ENCODE measurements around the gene RBMS2. TPM values are rescaled to one million over a fixed set of nuclear protein-coding genes. Genes with fewer than 3 reads are reported as not detected.
A peak's percentile ranks its signal among the peaks of the same experiment; 100 is the strongest.

The RBMS2 gene
- total and polyA plus RNA-seq, 9 of the 15 experiments (the other 6 are each of a cell fraction or from before 2014, with no cell fraction given): 0.08 to 10.5 (median 0.31) TPM

- peak in 2 of 3 experiments; percentile 49 to 81 for TF ChIP-seq YY1 (IDR thresholded peaks at IDR 0.05; ENCODE audit: borderline replicate concordance in 1 of 3, control insufficient read depth in 1 of 3, extremely low read depth in 1 of 3, insufficient read depth in 3 of 3, insufficient read length in 1 of 3, insufficient replicate concordance in 2 of 3, low read depth in 1 of 3, low read length in 2 of 3)
- TF ChIP-seq ELF1 (tag; IDR thresholded peaks at IDR 0.05): peak; percentile 58; the same call in 1 of the 2 replicates
- TF ChIP-seq SMARCA5 (IDR thresholded peaks at IDR 0.05): no peak
- no peak for TF ChIP-seq RUNX1 (IDR thresholded peaks at IDR 0.05; ENCODE audit: low read depth)
- TF ChIP-seq C11orf30 (IDR thresholded peaks at IDR 0.05; ENCODE audit: low read depth): no peak
- TF ChIP-seq RBM39 (optimal IDR thresholded peaks at IDR 0.05; ENCODE audit: low read depth, low read length): no peak
- peak; percentile 42; the same call in 1 of the 2 replicates for TF ChIP-seq ETV5 (CRISPR knock-in tag; IDR thresholded peaks at IDR 0.05; ENCODE audit: low read depth)
- TF ChIP-seq HMBOX1 (IDR thresholded peaks at IDR 0.05): peak; percentile 68
- no peak for TF ChIP-seq POLR2B (IDR thresholded peaks at IDR 0.05; ENCODE audit: low read depth, partially characterized antibody)
- TF ChIP-seq CCNT2 (IDR thresholded peaks at IDR 0.05; ENCODE audit: borderline replicate concordance, extremely low read depth, insufficient read length, low read depth, low read length): no peak
- no peak for TF ChIP-seq ZNF644 (tag; IDR thresholded peaks at IDR 0.05; ENCODE audit: low read depth)
- TF ChIP-seq, protein P1, sequence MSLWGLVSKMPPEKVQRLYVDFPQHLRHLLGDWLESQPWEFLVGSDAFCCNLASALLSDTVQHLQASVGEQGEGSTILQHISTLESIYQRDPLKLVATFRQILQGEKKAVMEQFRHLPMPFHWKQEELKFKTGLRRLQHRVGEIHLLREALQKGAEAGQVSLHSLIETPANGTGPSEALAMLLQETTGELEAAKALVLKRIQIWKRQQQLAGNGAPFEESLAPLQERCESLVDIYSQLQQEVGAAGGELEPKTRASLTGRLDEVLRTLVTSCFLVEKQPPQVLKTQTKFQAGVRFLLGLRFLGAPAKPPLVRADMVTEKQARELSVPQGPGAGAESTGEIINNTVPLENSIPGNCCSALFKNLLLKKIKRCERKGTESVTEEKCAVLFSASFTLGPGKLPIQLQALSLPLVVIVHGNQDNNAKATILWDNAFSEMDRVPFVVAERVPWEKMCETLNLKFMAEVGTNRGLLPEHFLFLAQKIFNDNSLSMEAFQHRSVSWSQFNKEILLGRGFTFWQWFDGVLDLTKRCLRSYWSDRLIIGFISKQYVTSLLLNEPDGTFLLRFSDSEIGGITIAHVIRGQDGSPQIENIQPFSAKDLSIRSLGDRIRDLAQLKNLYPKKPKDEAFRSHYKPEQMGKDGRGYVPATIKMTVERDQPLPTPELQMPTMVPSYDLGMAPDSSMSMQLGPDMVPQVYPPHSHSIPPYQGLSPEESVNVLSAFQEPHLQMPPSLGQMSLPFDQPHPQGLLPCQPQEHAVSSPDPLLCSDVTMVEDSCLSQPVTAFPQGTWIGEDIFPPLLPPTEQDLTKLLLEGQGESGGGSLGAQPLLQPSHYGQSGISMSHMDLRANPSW (CRISPR knock-in tag; IDR thresholded peaks at IDR 0.05): no peak
- TF ChIP-seq HIVEP1 (CRISPR knock-in tag; IDR thresholded peaks at IDR 0.05): no peak
- TF ChIP-seq, protein P2, sequence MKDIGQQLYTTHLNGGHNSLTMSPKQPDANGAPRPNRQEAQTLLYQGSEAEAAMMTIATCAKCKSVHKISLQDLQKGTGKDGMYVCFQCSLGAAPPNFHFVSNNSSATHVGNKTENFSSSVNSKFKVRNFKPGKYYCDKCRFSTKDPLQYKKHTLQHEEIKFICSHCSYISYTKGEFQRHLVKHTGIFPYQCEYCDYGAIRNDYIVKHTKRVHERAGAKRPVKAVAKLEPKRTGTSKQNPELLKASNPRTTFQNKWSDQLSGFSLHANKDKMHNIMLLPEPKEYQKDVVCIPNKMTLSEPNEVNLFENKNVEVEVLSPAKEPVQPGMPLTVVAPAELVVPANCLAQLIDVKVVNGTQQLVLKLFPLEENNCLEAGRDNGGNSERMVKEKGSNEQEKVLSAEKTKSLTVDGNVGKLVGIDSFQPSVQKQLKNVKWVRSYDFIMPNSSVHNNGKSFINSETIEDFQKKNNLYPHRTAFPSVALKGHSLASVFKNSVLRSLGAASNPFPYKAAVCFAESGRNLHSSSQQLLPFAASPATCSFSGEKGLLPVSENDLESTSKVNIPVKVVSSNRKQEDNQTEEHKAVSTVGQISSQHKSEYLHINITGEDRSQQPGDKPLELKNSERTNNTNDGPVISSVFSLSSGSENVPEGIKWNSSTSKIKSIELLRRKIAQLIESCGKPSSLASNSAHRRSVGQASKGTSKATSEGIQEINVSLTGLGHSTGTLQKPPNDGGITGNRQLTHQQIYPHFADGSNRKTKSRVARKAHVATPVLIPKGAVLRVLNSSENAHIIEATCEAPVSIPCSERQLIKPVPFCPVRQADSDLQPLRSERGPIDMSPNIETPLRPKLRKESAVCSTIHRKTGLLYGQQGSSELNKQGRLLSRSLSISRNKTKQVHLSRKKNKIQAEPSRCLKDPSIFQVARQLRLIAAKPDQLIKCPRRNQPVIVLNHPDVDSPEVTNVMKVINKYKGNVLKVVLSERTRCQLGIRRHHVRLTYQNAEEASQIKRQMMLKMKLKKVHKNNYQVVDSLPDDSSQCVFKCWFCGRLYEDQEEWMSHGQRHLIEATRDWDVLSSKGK (CRISPR knock-in tag; IDR thresholded peaks at IDR 0.05): no peak
- no peak for TF ChIP-seq STAG1 (CRISPR knock-in tag; IDR thresholded peaks at IDR 0.05; ENCODE audit: borderline replicate concordance)
- no peak for TF ChIP-seq BMI1 (IDR thresholded peaks at IDR 0.05; ENCODE audit: low read length)
- TF ChIP-seq, protein P3, sequence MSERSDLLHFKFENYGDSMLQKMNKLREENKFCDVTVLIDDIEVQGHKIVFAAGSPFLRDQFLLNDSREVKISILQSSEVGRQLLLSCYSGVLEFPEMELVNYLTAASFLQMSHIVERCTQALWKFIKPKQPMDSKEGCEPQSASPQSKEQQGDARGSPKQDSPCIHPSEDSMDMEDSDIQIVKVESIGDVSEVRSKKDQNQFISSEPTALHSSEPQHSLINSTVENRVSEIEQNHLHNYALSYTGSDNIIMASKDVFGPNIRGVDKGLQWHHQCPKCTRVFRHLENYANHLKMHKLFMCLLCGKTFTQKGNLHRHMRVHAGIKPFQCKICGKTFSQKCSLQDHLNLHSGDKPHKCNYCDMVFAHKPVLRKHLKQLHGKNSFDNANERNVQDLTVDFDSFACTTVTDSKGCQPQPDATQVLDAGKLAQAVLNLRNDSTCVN (CRISPR knock-in tag; IDR thresholded peaks at IDR 0.05): no peak
- TF ChIP-seq CBFB (CRISPR knock-in tag; IDR thresholded peaks at IDR 0.05): 0 out of 2 replicates have a peak, but pooled peaks have one; percentile 49
- TF ChIP-seq DPF2 (IDR thresholded peaks at IDR 0.05): 0 out of 2 replicates have a peak, but pooled peaks have one; percentile 33
- TF ChIP-seq ERF (CRISPR knock-in tag; IDR thresholded peaks at IDR 0.05): no peak
Measured at GRCh38 chr12:56628671-56629458, 107.2 kb downstream of the RBMS2 start (continued).

Data from K562 (cell line).